ENCODE measurements around the gene PITPNB. TPM values are rescaled to one million over a fixed set of nuclear protein-coding genes. Genes with fewer than 3 reads are reported as not detected.

PITPNB gene
- total RNA-seq, 1 donor from 2014 or later, result 56.8 TPM

GRCh38 chr22:27836181-27836580, 82.9 kb downstream of the PITPNB start:
- DNase-seq (ENCODE audit: extremely low read depth, low read depth, low spot score), result no peak

- DNase-seq (ENCODE audit: extremely low read depth, low read depth, low spot score), result no peak
Observed at GRCh38 chr22:27835446-27835845, 83.6 kb downstream of the PITPNB start.

DNA sequence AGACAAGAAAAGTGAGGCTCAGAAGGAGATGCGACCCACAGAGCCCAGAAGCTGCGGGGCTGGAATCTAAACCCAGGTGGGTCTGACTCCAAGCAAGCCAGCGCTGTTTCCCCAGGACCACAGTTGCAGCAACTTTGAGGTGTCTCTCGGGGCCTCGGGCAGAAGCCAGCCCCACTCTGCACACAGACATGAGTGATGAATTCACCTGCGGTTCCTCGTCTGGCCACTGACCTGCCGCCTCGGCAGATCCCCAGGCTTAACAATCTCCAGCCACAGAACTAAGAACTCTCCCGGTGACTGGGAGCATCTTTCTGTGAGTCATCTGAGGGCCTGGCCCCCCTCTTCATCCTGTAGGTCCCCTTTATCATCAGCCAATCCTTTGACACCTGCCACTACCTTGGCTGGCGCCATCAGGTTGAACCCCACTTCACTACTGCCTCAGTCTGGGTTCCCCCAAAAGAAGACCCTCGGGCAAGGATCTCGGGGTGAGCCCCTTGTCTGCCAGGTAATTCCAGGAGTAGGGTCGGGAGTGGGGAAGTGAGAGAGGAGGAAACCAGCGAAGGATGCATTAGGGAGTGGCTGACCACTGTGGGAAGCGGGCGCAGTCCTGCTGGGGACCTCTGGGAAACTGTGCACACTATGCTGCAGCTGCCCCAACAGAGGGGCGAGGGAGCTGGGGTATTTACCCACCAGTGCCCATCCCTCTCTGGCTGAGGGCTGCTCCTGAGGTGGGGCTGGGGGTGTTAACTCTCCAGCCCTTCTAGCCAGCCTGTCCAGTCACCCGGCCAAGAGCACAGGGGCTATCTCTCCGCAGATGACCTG, 84.5 kb downstream of the PITPNB start:
- DNase-seq (ENCODE audit: extremely low read depth, low read depth, low spot score), result no peak

DNA sequence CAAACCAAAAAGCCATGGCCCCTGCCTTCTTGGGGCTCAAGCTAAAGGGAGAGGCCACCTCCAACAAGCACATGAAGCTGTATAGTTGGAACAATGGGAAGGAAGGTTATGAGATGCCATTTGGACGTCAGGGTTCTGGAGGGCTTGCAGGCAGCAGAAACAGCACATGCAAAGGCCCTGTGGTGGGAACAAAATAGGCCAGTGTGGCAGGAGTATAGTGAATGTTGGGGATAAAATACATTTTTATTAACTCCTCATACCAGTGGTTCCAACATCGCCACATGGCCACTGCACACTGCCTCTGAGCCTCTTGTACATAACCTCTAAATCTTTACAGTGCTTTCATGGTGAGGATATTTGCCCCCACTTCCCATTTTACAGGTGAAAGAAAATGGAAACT, 85.3 kb downstream of the PITPNB start:
- DNase-seq (ENCODE audit: extremely low read depth, low read depth, low spot score), result no peak

- DNase-seq (ENCODE audit: extremely low read depth, low read depth, low spot score), result no peak
Observed at GRCh38 chr22:27832606-27833005, 86.5 kb downstream of the PITPNB start.

DNA sequence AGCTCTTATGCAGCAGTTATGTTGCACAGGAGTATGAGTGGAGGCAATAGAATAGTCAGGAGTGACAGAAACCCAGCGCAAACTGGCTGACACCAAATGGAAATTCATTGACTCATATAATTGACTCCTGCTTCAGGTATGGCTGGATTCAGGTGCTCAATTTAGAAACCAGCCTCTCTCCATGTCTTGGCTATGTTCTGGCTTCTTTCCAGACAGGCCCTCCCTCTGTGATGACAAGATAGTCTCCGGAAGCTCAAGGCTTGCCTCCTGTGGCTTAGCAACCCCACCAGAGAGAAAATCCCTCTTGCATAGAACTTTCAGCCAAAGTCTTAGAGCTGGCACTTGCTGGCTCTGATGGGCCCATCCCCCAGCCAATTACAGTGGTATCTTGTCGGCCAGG, 89.4 kb downstream of the PITPNB start:
- no peak for DNase-seq (ENCODE audit: extremely low read depth, low read depth, low spot score)

GRCh38 chr22:27827604-27828587, 91.2 kb downstream of the PITPNB start:
- no peak for DNase-seq (ENCODE audit: extremely low read depth, low read depth, low spot score)

GRCh38 chr22:27825174-27825573, 93.9 kb downstream of the PITPNB start:
- no peak for DNase-seq (ENCODE audit: extremely low read depth, low read depth, low spot score)

DNA sequence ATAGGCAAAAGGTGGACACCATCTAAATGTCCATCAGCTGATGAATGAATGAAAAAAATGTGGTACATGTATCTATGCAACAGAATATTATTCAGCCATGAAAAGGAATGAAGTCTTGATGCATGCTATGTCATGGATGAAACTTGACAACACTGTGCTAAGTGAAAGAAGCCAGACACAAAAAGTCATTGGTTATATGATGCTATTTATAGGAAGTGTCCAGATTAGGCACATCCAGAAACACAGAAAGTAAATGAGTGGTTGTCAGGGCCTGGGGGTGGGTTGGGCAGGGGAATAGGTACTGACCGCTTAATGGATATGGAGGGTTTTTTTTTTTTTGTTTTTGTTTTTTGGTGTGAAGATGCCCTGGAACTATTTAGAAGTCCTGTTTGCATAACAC, 95.8 kb downstream of the PITPNB start:
- no peak for DNase-seq (ENCODE audit: extremely low read depth, low read depth, low spot score)

GRCh38 chr22:27820896-27821866, 97.9 kb downstream of the PITPNB start:
- no peak for DNase-seq (ENCODE audit: extremely low read depth, low read depth, low spot score)

DNA sequence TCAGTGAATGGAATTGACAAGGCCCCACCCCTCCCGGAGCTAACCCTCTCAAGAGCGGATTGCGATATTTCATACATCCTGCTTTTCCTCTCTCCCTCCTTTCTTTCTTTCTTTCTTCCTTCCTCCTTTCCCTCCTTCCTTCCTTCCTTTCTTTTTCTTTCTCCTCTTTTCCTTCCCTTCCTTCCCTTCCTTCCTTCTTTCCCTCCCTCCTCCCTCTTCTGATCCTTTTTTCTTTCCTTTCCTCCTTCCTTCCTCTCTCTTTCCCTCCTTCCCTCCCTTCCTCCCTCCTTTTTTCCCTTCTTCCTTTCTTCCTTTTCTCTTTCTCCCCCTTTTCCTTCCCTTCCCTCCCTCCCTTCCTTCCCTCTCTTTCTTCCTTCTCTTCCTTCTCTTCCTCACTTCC, 102.5 kb downstream of the PITPNB start:
- no peak for DNase-seq (ENCODE audit: extremely low read depth, low read depth, low spot score)

DNA sequence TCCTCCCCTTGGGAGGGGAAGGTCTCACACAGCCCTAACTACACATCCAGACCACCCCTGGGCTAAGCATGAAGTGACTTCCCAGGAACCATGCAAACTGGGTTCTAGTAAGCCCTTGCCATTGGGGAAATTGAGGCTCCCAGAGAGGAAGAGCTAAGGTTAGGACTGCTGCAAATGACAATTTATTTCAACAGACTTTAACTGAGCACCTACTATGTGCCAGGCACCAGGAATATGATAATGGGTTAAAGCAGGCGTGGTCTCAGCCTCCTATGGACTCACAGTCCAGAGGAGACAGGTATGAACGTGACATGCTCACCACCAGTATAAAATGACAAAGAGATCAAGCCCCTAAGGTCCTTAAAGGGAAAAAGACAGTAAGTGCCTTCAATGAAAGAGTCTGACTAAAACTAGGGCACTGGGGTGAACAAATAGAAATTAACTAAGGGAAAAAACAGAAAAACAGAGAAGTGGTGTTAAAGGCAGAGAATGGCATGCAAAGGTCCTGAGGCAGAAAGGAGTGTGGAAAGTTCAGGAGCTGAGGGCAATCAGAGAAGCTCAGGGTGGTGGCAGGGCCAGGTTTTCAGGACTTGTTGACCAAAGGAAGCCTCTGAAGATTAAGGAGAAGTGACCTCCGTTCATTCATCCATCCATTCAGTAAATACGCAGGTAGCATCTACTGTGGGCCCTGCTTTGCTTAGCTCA, 103.1 kb downstream of the PITPNB start:
- DNase-seq (ENCODE audit: extremely low read depth, low read depth, low spot score), result no peak

- no peak for DNase-seq (ENCODE audit: extremely low read depth, low read depth, low spot score)
Observed at GRCh38 chr22:27814993-27815392, 104.1 kb downstream of the PITPNB start.

GRCh38 chr22:27811778-27812177, 107.3 kb downstream of the PITPNB start:
- DNase-seq (ENCODE audit: extremely low read depth, low read depth, low spot score), result no peak

DNA sequence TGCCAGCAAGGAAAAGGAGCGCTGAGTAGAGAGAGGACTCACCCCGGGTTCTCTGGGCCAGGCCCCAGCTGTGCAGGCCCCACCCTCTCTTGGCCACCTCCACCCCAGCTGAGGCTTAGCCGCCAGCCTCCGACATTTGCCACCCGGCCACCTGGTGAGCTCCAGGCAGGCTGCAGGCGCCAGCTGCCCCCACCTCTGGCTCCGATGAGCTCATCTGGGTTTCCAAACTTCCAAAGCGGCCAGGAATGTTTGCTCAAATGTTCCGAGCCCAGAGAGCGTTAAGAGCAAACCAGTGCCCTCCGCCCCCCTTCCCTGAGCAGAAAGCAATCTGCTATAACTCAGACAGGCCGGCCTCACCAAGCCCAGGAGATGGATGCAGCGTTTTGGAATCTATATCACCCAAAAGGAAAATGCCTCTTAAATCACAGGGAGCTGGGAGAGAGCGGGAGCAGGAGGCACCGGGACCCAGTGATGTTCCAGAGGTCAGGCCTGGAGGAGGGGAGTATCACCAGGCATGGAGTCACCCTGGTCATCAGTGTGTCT, 108.4 kb downstream of the PITPNB start:
- no peak for DNase-seq (ENCODE audit: extremely low read depth, low read depth, low spot score)

DNA sequence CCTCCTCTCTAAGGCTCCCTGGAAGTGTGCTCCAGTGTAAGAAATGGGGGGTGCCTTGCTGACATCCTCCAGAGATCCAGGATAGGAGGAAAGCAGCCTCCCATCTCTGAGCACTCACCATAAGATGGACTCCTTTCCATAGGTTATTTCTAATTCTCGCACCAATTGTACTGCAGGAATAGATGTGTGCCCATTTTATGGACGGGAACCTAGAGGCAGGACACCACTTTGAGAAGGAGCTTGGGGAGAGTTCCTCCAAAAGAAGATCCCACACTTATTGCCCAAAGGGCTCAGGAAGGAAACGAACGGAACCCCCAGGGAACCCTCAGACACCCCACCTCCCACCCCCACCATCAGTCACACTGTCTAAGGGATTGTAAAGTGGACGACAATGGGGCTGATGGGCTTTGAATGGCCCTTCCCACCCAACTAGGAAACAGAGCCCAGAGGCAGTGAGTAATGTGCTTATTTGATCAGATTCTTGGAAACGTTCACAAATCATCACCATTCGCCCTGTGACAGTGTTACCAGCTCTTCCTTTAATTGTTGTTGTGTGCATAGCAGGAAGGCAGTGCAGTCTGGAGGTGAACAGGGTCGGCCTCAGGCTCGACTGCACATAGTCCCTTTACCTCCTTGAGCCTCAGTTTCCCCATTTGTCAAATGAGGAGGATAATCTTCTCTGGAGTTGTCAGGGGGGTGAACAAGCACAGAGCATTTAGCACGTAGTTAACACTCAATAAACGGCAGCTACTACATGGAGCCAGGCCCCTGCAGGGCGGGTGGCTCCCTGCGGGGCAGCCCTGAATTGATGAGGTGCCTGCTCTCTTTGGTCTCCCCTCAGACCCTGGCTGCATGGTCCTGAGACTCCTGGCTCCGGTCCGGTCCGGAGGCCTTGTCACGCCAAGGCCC, 109.1 kb downstream of the PITPNB start:
- DNase-seq (ENCODE audit: extremely low read depth, low read depth, low spot score), result no peak

DNA sequence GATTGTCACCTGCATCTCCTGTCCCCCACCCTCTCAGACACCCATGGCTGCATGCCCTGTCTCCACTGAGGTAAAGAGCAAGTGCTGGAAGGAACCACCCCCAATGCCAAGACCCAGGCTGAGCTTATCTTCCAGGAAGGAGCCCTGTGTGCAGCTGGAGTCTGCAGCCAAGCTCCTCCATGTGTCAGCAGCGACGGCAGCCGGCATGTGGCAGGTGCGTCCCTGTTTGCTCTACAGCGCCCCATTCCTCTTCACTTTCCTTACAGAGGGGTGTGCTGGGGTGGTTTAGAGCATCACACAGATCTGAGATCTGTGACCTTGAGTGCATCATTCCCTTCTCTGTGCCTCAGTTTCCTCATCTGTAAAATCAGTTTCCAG, 109.8 kb downstream of the PITPNB start:
- no peak for DNase-seq (ENCODE audit: extremely low read depth, low read depth, low spot score)

GRCh38 chr22:27808451-27809225, 110.4 kb downstream of the PITPNB start:
- DNase-seq (ENCODE audit: extremely low read depth, low read depth, low spot score), result no peak
